ENCODE results near the gene TP53TG5.

GRCh38 chr20:45372646-45373352 lies 5.3 kb downstream of the TP53TG5 start:
- TF ChIP-seq CTCF (IDR thresholded peaks at IDR 0.05 in 4 of 5, conservative IDR thresholded peaks at IDR 0.05 in 1 of 5) (peak in 1 of 5 experiments; percentile 11), POLR2A (IDR thresholded peaks at IDR 0.05) (no peak)

Data from gastrocnemius medialis (tissue), 4 donors.